H54 (cell line): ENCODE data around the gene MAPK10.

Experiments used
- DNase-seq: peaks from one replicate; pipeline ENCODE4 v3.0.0; 2011; ENCODE audit warnings: low spot score, mixed read lengths; ENCODE audit not compliant: insufficient read length
- FAIRE-seq: peaks from 3 replicates; lab custom pipeline; 2011; peaks lifted over from hg19 to GRCh38; lab: Jason Lieb, UNC
- POLR2A ChIP-seq: IDR thresholded peaks from 2 replicates; pipeline ENCODE4 v1.6.1; 2011; ENCODE audit warnings: low read depth, mild to moderate bottlenecking, low read length

The MAPK10 gene

GRCh38 chr4:86279293-86279960, 80.4 kb downstream of the MAPK10 start:
- FAIRE-seq (no peak), DNase-seq (no peak)
- TF ChIP-seq POLR2A, result no peak

- DNase-seq (no peak), FAIRE-seq (no peak)
- TF ChIP-seq POLR2A, result no peak
Observed at GRCh38 chr4:86278126-86278525, 81.7 kb downstream of the MAPK10 start.

- no peak for FAIRE-seq
- TF ChIP-seq POLR2A, result no peak
- DNase-seq, result no peak
Observed at GRCh38 chr4:86274642-86275041, 85.2 kb downstream of the MAPK10 start.

GRCh38 chr4:86272669-86273068, 87.2 kb downstream of the MAPK10 start:
- no peak for TF ChIP-seq POLR2A
- no peak for DNase-seq
- FAIRE-seq, result no peak

- TF ChIP-seq POLR2A, result no peak
- no peak for FAIRE-seq
- DNase-seq, result no peak
Observed at GRCh38 chr4:86271057-86271456, 88.8 kb downstream of the MAPK10 start.

- FAIRE-seq, result no peak
- TF ChIP-seq POLR2A, result no peak
- no peak for DNase-seq
Observed at GRCh38 chr4:86269354-86269753, 90.5 kb downstream of the MAPK10 start.

GRCh38 chr4:86264241-86264640, 95.6 kb downstream of the MAPK10 start:
- no peak for TF ChIP-seq POLR2A
- FAIRE-seq (no peak), DNase-seq (no peak)

GRCh38 chr4:86261636-86262035, 98.2 kb downstream of the MAPK10 start:
- no peak for TF ChIP-seq POLR2A
- no peak for FAIRE-seq
- DNase-seq, result no peak

- DNase-seq (no peak), FAIRE-seq (no peak)
- no peak for TF ChIP-seq POLR2A
Observed at GRCh38 chr4:86256086-86256485, 103.8 kb downstream of the MAPK10 start.

- TF ChIP-seq POLR2A, result no peak
- no peak for DNase-seq
- no peak for FAIRE-seq
Observed at GRCh38 chr4:86250619-86251018, 109.2 kb downstream of the MAPK10 start.

GRCh38 chr4:86250006-86250405, 109.8 kb downstream of the MAPK10 start:
- no peak for FAIRE-seq
- TF ChIP-seq POLR2A, result no peak
- no peak for DNase-seq

GRCh38 chr4:86249074-86249473, 110.8 kb downstream of the MAPK10 start:
- no peak for TF ChIP-seq POLR2A
- FAIRE-seq (no peak), DNase-seq (no peak)

GRCh38 chr4:86247906-86248305, 111.9 kb downstream of the MAPK10 start:
- no peak for DNase-seq
- no peak for TF ChIP-seq POLR2A
- FAIRE-seq, result no peak

- TF ChIP-seq POLR2A, result no peak
- FAIRE-seq (no peak), DNase-seq (no peak)
Observed at GRCh38 chr4:86247320-86247719, 112.5 kb downstream of the MAPK10 start.

- DNase-seq (no peak), FAIRE-seq (no peak)
- no peak for TF ChIP-seq POLR2A
Observed at GRCh38 chr4:86243750-86244149, 116.1 kb downstream of the MAPK10 start.
